Activated CD8-positive, alpha-beta T cell treated with anti-CD3 and anti-CD28 coated beads for 36 hours (primary cell): Measurements from ENCODE around the gene ZNF428. TPM values are rescaled to one million over a fixed set of nuclear protein-coding genes. Genes with fewer than 3 reads are reported as not detected.

Source experiments
- ATAC-seq: fragments of 200-7000 bp; cut with Tn5 transposase; one replicate; pipeline ENCODE4 v1.10.0; 2021; ENCODE audit warnings: mild to moderate bottlenecking, moderate library complexity
- CTCF ChIA-PET: fragments of 350-600 bp; sonication (Branson Sonifier 250); formaldehyde crosslinking; loops from one replicate; lab custom pipeline; 2021; ENCODE audit warnings: antibody characterized with exemption; lab: Charles Lee
- POLR2A ChIA-PET: fragments of 350-600 bp; sonication (Branson Sonifier 250); formaldehyde crosslinking; loops from one replicate; lab custom pipeline; 2021; ENCODE audit warnings: antibody characterized with exemption; lab: Charles Lee
- DNase-seq: peaks from one replicate; pipeline ENCODE4 v3.0.0-alpha.2; 2020
- H3K27ac Mint-ChIP-seq: one replicate; pipeline ENCODE4 v1.8.0; 2021; ENCODE audit warnings: mild to moderate bottlenecking, mixed read lengths
- H3K27me3 Mint-ChIP-seq: one replicate; pipeline ENCODE4 v1.8.0; 2021; ENCODE audit warnings: mixed read lengths
- H3K36me3 Mint-ChIP-seq: one replicate; pipeline ENCODE4 v1.8.0; 2021; ENCODE audit warnings: low read depth, mixed read lengths
- H3K4me1 Mint-ChIP-seq: one replicate; pipeline ENCODE4 v1.8.0; 2021; ENCODE audit warnings: low read depth, mixed read lengths
- H3K4me3 Mint-ChIP-seq: one replicate; pipeline ENCODE4 v1.8.0; 2021; ENCODE audit warnings: mild to moderate bottlenecking, moderate library complexity, mixed read lengths
- H3K9me3 Mint-ChIP-seq: one replicate; pipeline ENCODE4 v1.8.0; 2021; ENCODE audit warnings: mixed read lengths
- intact Hi-C: fragments of 100-400 bp; cut with micrococcal nuclease; formaldehyde crosslinking; loops from one replicate; pipeline ENCODE4 v1.10.0; 2022
- total RNA-seq, 2 experiments: library from RNA; stranded (reverse); gene quantifications; one replicate each; pipeline ENCODE4 v1.2.3, GENCODE V29; 2021
- TF ChIP-seq, protein P1 (sequence below): fragments of 200-600 bp; IDR thresholded peaks from one replicate; pipeline ENCODE4 v1.8.0; 2022; ENCODE audit warnings: antibody characterized with exemption, mild to moderate bottlenecking

The ZNF428 gene
- total RNA-seq, 2 experiments from 2014 or later, result 12.3 to 13.4 TPM

DNA sequence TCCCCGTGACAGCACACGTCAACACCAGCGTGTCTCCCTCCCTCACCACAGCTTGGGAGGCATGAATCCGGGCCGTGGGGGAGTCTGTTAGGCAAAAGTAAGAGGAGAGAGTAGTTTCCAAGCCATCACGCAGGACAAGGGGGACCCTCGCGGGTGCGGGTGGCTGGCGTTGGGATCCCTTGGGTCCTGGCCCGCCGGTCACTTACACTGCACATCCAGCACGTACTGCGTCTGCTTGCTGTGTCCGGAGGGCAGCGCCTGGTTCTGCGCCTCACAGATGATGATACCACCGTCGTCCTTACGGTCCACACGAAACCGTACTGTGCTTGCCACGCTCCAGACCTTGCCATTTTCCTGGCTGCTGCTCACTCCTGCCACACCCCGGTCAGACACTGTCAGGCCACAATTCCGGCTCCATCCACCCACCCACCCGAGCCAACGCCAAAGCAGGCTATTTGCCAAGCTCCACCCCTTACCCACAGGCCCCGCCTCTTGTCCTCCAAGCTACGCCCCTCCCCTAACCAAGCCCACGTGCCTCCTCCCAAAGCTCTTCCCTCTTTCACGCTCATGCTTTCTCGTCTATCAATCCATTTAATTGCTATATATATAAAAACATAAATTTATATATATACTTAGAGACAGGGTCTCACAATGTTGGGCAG, 6.6 kb upstream of the ZNF428 start:
- POLR2A ChIA-PET, result interaction anchor here (0.5 to 0.9 kb wide), 2 partner anchors 93 to 148 kb away, joined by 3 read pairs; partner anchors contain the start of gene ZNF575
- no peak overlapping the region for H3K27ac Mint-ChIP-seq
- intact Hi-C loops, result no loop called here
- H3K36me3 Mint-ChIP-seq, result no peaks in the 10 kb centered on the region
- CTCF ChIA-PET, result interaction anchor here (1.0 to 1.6 kb wide), 4 partner anchors 31 to 179 kb away, joined by 3 to 4 read pairs (median 4); no protein-coding TSS in a partner anchor
- ATAC-seq, result peak; percentile 32
- no peaks in the 10 kb centered on the region for H3K9me3 Mint-ChIP-seq
- TF ChIP-seq, protein P1, sequence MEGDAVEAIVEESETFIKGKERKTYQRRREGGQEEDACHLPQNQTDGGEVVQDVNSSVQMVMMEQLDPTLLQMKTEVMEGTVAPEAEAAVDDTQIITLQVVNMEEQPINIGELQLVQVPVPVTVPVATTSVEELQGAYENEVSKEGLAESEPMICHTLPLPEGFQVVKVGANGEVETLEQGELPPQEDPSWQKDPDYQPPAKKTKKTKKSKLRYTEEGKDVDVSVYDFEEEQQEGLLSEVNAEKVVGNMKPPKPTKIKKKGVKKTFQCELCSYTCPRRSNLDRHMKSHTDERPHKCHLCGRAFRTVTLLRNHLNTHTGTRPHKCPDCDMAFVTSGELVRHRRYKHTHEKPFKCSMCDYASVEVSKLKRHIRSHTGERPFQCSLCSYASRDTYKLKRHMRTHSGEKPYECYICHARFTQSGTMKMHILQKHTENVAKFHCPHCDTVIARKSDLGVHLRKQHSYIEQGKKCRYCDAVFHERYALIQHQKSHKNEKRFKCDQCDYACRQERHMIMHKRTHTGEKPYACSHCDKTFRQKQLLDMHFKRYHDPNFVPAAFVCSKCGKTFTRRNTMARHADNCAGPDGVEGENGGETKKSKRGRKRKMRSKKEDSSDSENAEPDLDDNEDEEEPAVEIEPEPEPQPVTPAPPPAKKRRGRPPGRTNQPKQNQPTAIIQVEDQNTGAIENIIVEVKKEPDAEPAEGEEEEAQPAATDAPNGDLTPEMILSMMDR, result no peak
- DNase-seq, result peak; percentile 36
- peaks cover 14% of the 10 kb centered on the region for H3K4me1 Mint-ChIP-seq
- no peak overlapping the region for H3K4me3 Mint-ChIP-seq
- H3K27me3 Mint-ChIP-seq, result peaks cover 7% of the 10 kb centered on the region

GRCh38 chr19:43624933-43625332, 5.5 kb upstream of the ZNF428 start:
- Mint-ChIP-seq H3K4me1 (peaks cover 21% of the 10 kb centered on the region), H3K27me3 (peaks cover 7% of the 10 kb centered on the region), H3K36me3 (peaks cover 3% of the 10 kb centered on the region), H3K4me3 (no peak overlapping the region), H3K9me3 (no peaks in the 10 kb centered on the region), H3K27ac (no peak overlapping the region)
- POLR2A ChIA-PET, result no interaction called here
- CTCF ChIA-PET, result interaction anchor here (1.0 to 1.6 kb wide), 4 partner anchors 30 to 178 kb away, joined by 3 to 4 read pairs (median 4); no protein-coding TSS in a partner anchor
- ATAC-seq (peak; percentile 92), DNase-seq (peak; percentile 97)
- intact Hi-C loops, result no loop called here
- TF ChIP-seq, protein P1, result peak; percentile 47

GRCh38 chr19:43623889-43624670, 4.7 kb upstream of the ZNF428 start:
- intact Hi-C loops, result no loop called here

DNA sequence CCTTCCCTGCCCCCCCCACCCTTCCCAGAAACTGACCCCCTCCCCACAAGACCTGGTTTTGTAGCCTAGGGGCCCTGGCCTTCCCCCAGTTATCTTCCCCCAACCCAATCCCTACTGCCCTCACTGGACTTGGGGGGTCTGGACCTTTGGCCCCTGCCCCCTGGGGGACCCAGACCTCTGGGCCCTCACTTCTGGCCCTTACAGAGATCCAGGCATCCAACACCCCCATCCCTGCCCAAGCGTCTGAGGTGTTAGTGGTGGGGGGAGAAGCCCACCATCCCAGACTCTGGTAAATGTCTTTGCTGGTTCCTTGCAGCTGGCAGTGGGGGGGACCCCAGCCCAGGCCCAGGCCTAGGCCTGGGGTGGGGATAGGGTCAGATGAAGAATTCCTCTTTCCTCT, 3.5 kb upstream of the ZNF428 start:
- ATAC-seq (no peak), DNase-seq (no peak)
- TF ChIP-seq, protein P1, result no peak
- ChIA-PET CTCF (interaction anchor here (1.4 kb wide), 1 partner anchor 28 kb away, joined by 5 read pairs; no protein-coding TSS in a partner anchor), POLR2A (interaction anchor here (1.2 kb wide), 1 partner anchor 23 kb away, joined by 3 read pairs; no protein-coding TSS in a partner anchor)
- H3K36me3 Mint-ChIP-seq, result peaks cover 3% of the 10 kb centered on the region
- intact Hi-C loops, result no loop called here
- H3K27me3 Mint-ChIP-seq, result peaks cover 7% of the 10 kb centered on the region
- no peak overlapping the region for H3K4me3 Mint-ChIP-seq
- H3K4me1 Mint-ChIP-seq, result peaks cover 25% of the 10 kb centered on the region
- no peaks in the 10 kb centered on the region for H3K9me3 Mint-ChIP-seq
- no peak overlapping the region for H3K27ac Mint-ChIP-seq

More at GRCh38 chr19:43623889-43624670, 4.7 kb upstream of the ZNF428 start:
- Mint-ChIP-seq H3K27ac (no peak overlapping the region), H3K4me3 (no peak overlapping the region), H3K36me3 (peaks cover 3% of the 10 kb centered on the region), H3K9me3 (no peaks in the 10 kb centered on the region), H3K27me3 (peaks cover 7% of the 10 kb centered on the region), H3K4me1 (peaks cover 22% of the 10 kb centered on the region)
- TF ChIP-seq, protein P1, result no peak
- DNase-seq, result peak; percentile 33
- ATAC-seq, result no peak
- CTCF ChIA-PET, result interaction anchor here (1.4 kb wide), 2 partner anchors 29 to 69 kb away, joined by 4 to 5 read pairs; no protein-coding TSS in a partner anchor
- POLR2A ChIA-PET, result interaction anchor here (1.2 kb wide), 1 partner anchor 24 kb away, joined by 3 read pairs; no protein-coding TSS in a partner anchor
